Measurements from ENCODE around the gene XRN2. TPM values are rescaled to one million over a fixed set of nuclear protein-coding genes. Genes with fewer than 3 reads are reported as not detected.

XRN2 gene
- total and polyA plus RNA-seq, 2 experiments from 2014 or later, result 39.6 to 79.1 TPM

GRCh38 chr20:21322921-21323331 lies 19.8 kb downstream of the XRN2 start:
- Histone ChIP-seq H3K9me3 (ENCODE audit: low read depth) (peaks cover 11% of the 10 kb centered on the region), H3K79me2 (peaks cover 100% of the 10 kb centered on the region), H2AFZ (no peak overlapping the region), H3K27me3 (no peaks in the 10 kb centered on the region), H3K4me3 (no peak overlapping the region), H3K36me3 (replicated peaks; ENCODE audit: insufficient read depth, low read depth) (no peaks in the 10 kb centered on the region), H3K9me2 (replicated peaks; ENCODE audit: insufficient read depth) (no peaks in the 10 kb centered on the region), H3K4me2 (no peak overlapping the region), H3K27ac (no peak overlapping the region), H3K4me1 (ENCODE audit: insufficient read depth) (peaks cover 4% of the 10 kb centered on the region), H4K20me1 (ENCODE audit: insufficient read depth, poor library complexity, severe bottlenecking) (peaks cover 68% of the 10 kb centered on the region)
- 97% methylated on average over 3 of the region's 3 CpGs for WGBS (ENCODE audit: low lambda C conversion rate, missing lambda C conversion rate)
- TF ChIP-seq EZH2 (IDR thresholded peaks at IDR 0.05; ENCODE audit: borderline replicate concordance), result no peak
- TF ChIP-seq EZH2phosphoT487 (IDR thresholded peaks at IDR 0.05; ENCODE audit: low read depth, severe bottlenecking, unreplicated experiment), result no peak
- no peak for TF ChIP-seq CTCF (IDR thresholded peaks at IDR 0.05; ENCODE audit: poor library complexity)
- DNase-seq (ENCODE audit: low spot score), result no peak

- peaks cover 4% of the 10 kb centered on the region for H3K4me1 ChIP-seq (ENCODE audit: insufficient read depth)
- no peak overlapping the region for H3K27ac ChIP-seq
- no peak overlapping the region for H3K4me3 ChIP-seq
- no peaks in the 10 kb centered on the region for H3K9me2 ChIP-seq (replicated peaks; ENCODE audit: insufficient read depth)
- no peak overlapping the region for H2AFZ ChIP-seq
- no peaks in the 10 kb centered on the region for H3K36me3 ChIP-seq (replicated peaks; ENCODE audit: insufficient read depth, low read depth)
- no peaks in the 10 kb centered on the region for H3K27me3 ChIP-seq
- peaks cover 100% of the 10 kb centered on the region for H3K79me2 ChIP-seq
- H4K20me1 ChIP-seq (ENCODE audit: insufficient read depth, poor library complexity, severe bottlenecking), result peaks cover 61% of the 10 kb centered on the region
- TF ChIP-seq EZH2 (IDR thresholded peaks at IDR 0.05; ENCODE audit: borderline replicate concordance) (no peak), EZH2phosphoT487 (IDR thresholded peaks at IDR 0.05; ENCODE audit: low read depth, severe bottlenecking, unreplicated experiment) (no peak), CTCF (IDR thresholded peaks at IDR 0.05; ENCODE audit: poor library complexity) (no peak)
- WGBS (ENCODE audit: low lambda C conversion rate, missing lambda C conversion rate), result 81% methylated on average over 3 of the region's 3 CpGs
- peak; percentile 19 for DNase-seq (ENCODE audit: low spot score)
- peaks cover 11% of the 10 kb centered on the region for H3K9me3 ChIP-seq (ENCODE audit: low read depth)
- no peak overlapping the region for H3K4me2 ChIP-seq
These were observed 20.5 kb downstream of the XRN2 start for GRCh38 chr20:21323640-21324039.

GRCh38 chr20:21324126-21324525 lies 21.0 kb downstream of the XRN2 start:
- DNase-seq (ENCODE audit: low spot score), result no peak
- Histone ChIP-seq H3K9me2 (replicated peaks; ENCODE audit: insufficient read depth) (no peaks in the 10 kb centered on the region), H3K4me2 (no peak overlapping the region), H3K4me1 (ENCODE audit: insufficient read depth) (peaks cover 4% of the 10 kb centered on the region), H3K36me3 (replicated peaks; ENCODE audit: insufficient read depth, low read depth) (no peaks in the 10 kb centered on the region), H3K79me2 (peaks cover 100% of the 10 kb centered on the region), H3K27me3 (no peaks in the 10 kb centered on the region), H3K9me3 (ENCODE audit: low read depth) (peaks cover 11% of the 10 kb centered on the region), H3K4me3 (no peak overlapping the region), H3K27ac (no peak overlapping the region), H4K20me1 (ENCODE audit: insufficient read depth, poor library complexity, severe bottlenecking) (peaks cover 61% of the 10 kb centered on the region), H2AFZ (no peak overlapping the region)
- TF ChIP-seq EZH2 (IDR thresholded peaks at IDR 0.05; ENCODE audit: borderline replicate concordance) (no peak), EZH2phosphoT487 (IDR thresholded peaks at IDR 0.05; ENCODE audit: low read depth, severe bottlenecking, unreplicated experiment) (no peak), CTCF (IDR thresholded peaks at IDR 0.05; ENCODE audit: poor library complexity) (no peak)
- 80% methylated on average over 2 of the region's 2 CpGs for WGBS (ENCODE audit: low lambda C conversion rate, missing lambda C conversion rate)

- no peak for TF ChIP-seq CTCF (IDR thresholded peaks at IDR 0.05; ENCODE audit: poor library complexity)
- TF ChIP-seq EZH2phosphoT487 (IDR thresholded peaks at IDR 0.05; ENCODE audit: low read depth, severe bottlenecking, unreplicated experiment), result no peak
- TF ChIP-seq EZH2 (IDR thresholded peaks at IDR 0.05; ENCODE audit: borderline replicate concordance), result no peak
- Histone ChIP-seq H3K79me2 (peaks cover 93% of the 10 kb centered on the region), H3K9me2 (replicated peaks; ENCODE audit: insufficient read depth) (no peaks in the 10 kb centered on the region), H3K4me2 (no peak overlapping the region), H3K27ac (no peak overlapping the region), H4K20me1 (ENCODE audit: insufficient read depth, poor library complexity, severe bottlenecking) (peaks cover 60% of the 10 kb centered on the region), H3K9me3 (ENCODE audit: low read depth) (peaks cover 5% of the 10 kb centered on the region), H3K4me1 (ENCODE audit: insufficient read depth) (peaks cover 4% of the 10 kb centered on the region), H3K27me3 (no peaks in the 10 kb centered on the region), H3K36me3 (replicated peaks; ENCODE audit: insufficient read depth, low read depth) (no peaks in the 10 kb centered on the region), H2AFZ (no peak overlapping the region), H3K4me3 (no peak overlapping the region)
- no peak for DNase-seq (ENCODE audit: low spot score)
- 90% methylated on average over 1 of the region's 1 CpG for WGBS (ENCODE audit: low lambda C conversion rate, missing lambda C conversion rate)
These were observed 22.2 kb downstream of the XRN2 start for GRCh38 chr20:21325296-21325695.

All from hepatocyte (in vitro differentiated cells).